ENCODE measurements around the gene TMEM19.

Gene TMEM19

GRCh38 chr12:71746974-71747611, 61.2 kb downstream of the TMEM19 start:
- Mint-ChIP-seq H3K27me3 (peaks cover 2% of the 10 kb centered on the region), H3K4me3 (no peak overlapping the region), H3K4me1 (peaks cover 5% of the 10 kb centered on the region), H3K36me3 (no peaks in the 10 kb centered on the region), H3K9me3 (no peaks in the 10 kb centered on the region), H3K27ac (no peak overlapping the region)
- DNase-seq (ENCODE audit: low spot score in 2 of 2), result peak; percentile 43 to 50
- peak; percentile 96 for ATAC-seq (ENCODE audit: low read depth)

GRCh38 chr12:71748081-71748850, 62.4 kb downstream of the TMEM19 start:
- H3K27ac Mint-ChIP-seq, result no peak overlapping the region
- no peak overlapping the region for H3K4me3 Mint-ChIP-seq
- H3K4me1 Mint-ChIP-seq, result peaks cover 3% of the 10 kb centered on the region
- peaks cover 5% of the 10 kb centered on the region for H3K27me3 Mint-ChIP-seq
- H3K9me3 Mint-ChIP-seq, result no peaks in the 10 kb centered on the region
- no peaks in the 10 kb centered on the region for H3K36me3 Mint-ChIP-seq
- ATAC-seq (ENCODE audit: low read depth), result no peak
- no peak for DNase-seq (ENCODE audit: low spot score in 2 of 2)

GRCh38 chr12:71749666-71750065, 63.8 kb downstream of the TMEM19 start:
- Mint-ChIP-seq H3K9me3 (no peaks in the 10 kb centered on the region), H3K27me3 (peaks cover 5% of the 10 kb centered on the region), H3K36me3 (no peaks in the 10 kb centered on the region), H3K4me3 (no peak overlapping the region), H3K4me1 (peaks cover 9% of the 10 kb centered on the region), H3K27ac (no peak overlapping the region)
- ATAC-seq (ENCODE audit: low read depth) (no peak), DNase-seq (ENCODE audit: low spot score in 2 of 2) (no peak)

GRCh38 chr12:71752891-71753290, 67.0 kb downstream of the TMEM19 start:
- Mint-ChIP-seq H3K4me1 (peaks cover 15% of the 10 kb centered on the region), H3K27ac (no peak overlapping the region), H3K27me3 (peaks cover 5% of the 10 kb centered on the region), H3K36me3 (no peaks in the 10 kb centered on the region), H3K4me3 (no peak overlapping the region), H3K9me3 (no peaks in the 10 kb centered on the region)
- no peak for DNase-seq (ENCODE audit: low spot score in 2 of 2)
- no peak for ATAC-seq (ENCODE audit: low read depth)

Data from memory B cell (primary cell).